Subcutaneous abdominal adipose tissue (tissue), 5 donors: ENCODE results near the gene IL1RAP.

Experiments
- H3K27ac ChIP-seq: one replicate; pipeline ENCODE4 v1.7.0; 2013; ENCODE audit warnings: low read depth, mild to moderate bottlenecking, inconsistent platforms, low read length, moderate library complexity
- H3K27me3 ChIP-seq, 5 donors: one replicate each; pipeline ENCODE4 v1.7.0; 2013; ENCODE audit warnings: low read length in 5 of 5, inconsistent platforms in 1 of 5; ENCODE audit not compliant: control insufficient read depth in 5 of 5, insufficient read depth in 4 of 5
- H3K36me3 ChIP-seq, 5 donors: one replicate each; pipeline ENCODE4 v1.7.0; 2013; ENCODE audit warnings: low read length in 5 of 5; ENCODE audit not compliant: control insufficient read depth in 5 of 5, insufficient read depth in 5 of 5
- H3K4me1 ChIP-seq, 5 donors: one replicate each; pipeline ENCODE4 v1.7.0; 2013; ENCODE audit warnings: low read length in 5 of 5, mild to moderate bottlenecking in 3 of 5, moderate library complexity in 1 of 5; ENCODE audit not compliant: control insufficient read depth in 5 of 5, insufficient read depth in 5 of 5
- H3K4me3 ChIP-seq, 5 donors: one replicate each; pipeline ENCODE4 v1.7.0; 2013; ENCODE audit warnings: low read length in 5 of 5, low read depth in 1 of 5
- H3K9ac ChIP-seq, 5 donors: one replicate each; pipeline ENCODE4 v1.7.0; 2013; ENCODE audit warnings: low read length in 5 of 5, mild to moderate bottlenecking in 4 of 5, moderate library complexity in 3 of 5
- H3K9me3 ChIP-seq, 5 donors: one replicate each; pipeline ENCODE4 v1.7.0; 2013; ENCODE audit warnings: low read length in 5 of 5; ENCODE audit not compliant: control insufficient read depth in 5 of 5
- donor health status: healthy.
- donor health status: healthy.
- donor health status: healthy.
- donor health status: healthy.
- donor health status: healthy.

The IL1RAP gene

GRCh38 chr3:190524942-190525341 lies 11.1 kb downstream of the IL1RAP start:
- no peak overlapping the region for H3K9ac ChIP-seq
- peaks cover 3 to 11% (median 9%) of the 10 kb centered on the region in 5 donors for H3K4me1 ChIP-seq
- H3K9me3 ChIP-seq = peaks cover 0 to 3% (median 0%) of the 10 kb centered on the region in 5 donors
- no peaks in the 10 kb centered on the region for H3K27me3 ChIP-seq
- no peaks in the 10 kb centered on the region for H3K36me3 ChIP-seq
- H3K4me3 ChIP-seq = no peak overlapping the region
- H3K27ac ChIP-seq = no peak overlapping the region

GRCh38 chr3:190525634-190526033 lies 11.7 kb downstream of the IL1RAP start:
- Histone ChIP-seq H3K27ac (no peak overlapping the region), H3K4me1 (peaks cover 3 to 11% (median 9%) of the 10 kb centered on the region in 5 donors), H3K36me3 (no peaks in the 10 kb centered on the region), H3K4me3 (no peak overlapping the region), H3K27me3 (no peaks in the 10 kb centered on the region), H3K9ac (no peak overlapping the region), H3K9me3 (peaks cover 0 to 3% (median 0%) of the 10 kb centered on the region in 5 donors)

- peaks cover 0 to 3% (median 0%) of the 10 kb centered on the region in 5 donors for H3K9me3 ChIP-seq
- peak overlapping the region in 1 of 5 donors; percentile 5 for H3K4me3 ChIP-seq
- no peak overlapping the region for H3K27ac ChIP-seq
- peaks cover 3 to 11% (median 9%) of the 10 kb centered on the region in 5 donors for H3K4me1 ChIP-seq
- no peaks in the 10 kb centered on the region for H3K36me3 ChIP-seq
- H3K9ac ChIP-seq = no peak overlapping the region
- H3K27me3 ChIP-seq = no peaks in the 10 kb centered on the region
These were observed 13.2 kb downstream of the IL1RAP start for GRCh38 chr3:190526787-190527762.

DNA sequence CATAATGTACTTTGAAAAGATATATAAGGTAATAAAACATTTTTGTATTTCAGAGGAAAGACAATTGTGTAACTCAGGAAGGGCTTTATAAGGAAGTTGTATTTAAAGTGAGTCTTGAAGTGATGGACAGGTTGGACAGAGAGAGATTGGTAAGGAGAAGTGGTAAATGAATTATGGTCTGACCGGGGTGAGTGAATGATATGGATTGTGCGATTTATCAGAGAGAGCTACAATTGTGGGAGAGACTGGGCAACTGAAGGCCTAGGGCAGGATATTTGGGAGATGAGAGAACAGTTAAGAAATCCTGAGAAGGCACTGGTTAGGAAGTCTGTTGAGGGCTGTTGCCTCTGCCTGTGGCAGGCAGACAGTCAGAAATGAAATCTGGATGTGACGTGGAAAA lies 14.8 kb downstream of the IL1RAP start:
- Histone ChIP-seq H3K36me3 (no peaks in the 10 kb centered on the region), H3K9ac (no peak overlapping the region), H3K27ac (no peak overlapping the region), H3K9me3 (no peaks in the 10 kb centered on the region), H3K4me1 (peaks cover 3 to 26% (median 23%) of the 10 kb centered on the region in 5 donors), H3K4me3 (no peak overlapping the region), H3K27me3 (no peaks in the 10 kb centered on the region)

GRCh38 chr3:190531406-190531805 lies 17.5 kb downstream of the IL1RAP start:
- Histone ChIP-seq H3K9me3 (no peaks in the 10 kb centered on the region), H3K27me3 (no peaks in the 10 kb centered on the region), H3K4me1 (peaks cover 3 to 34% (median 29%) of the 10 kb centered on the region in 5 donors), H3K9ac (no peak overlapping the region), H3K36me3 (no peaks in the 10 kb centered on the region), H3K27ac (no peak overlapping the region), H3K4me3 (no peak overlapping the region)

DNA sequence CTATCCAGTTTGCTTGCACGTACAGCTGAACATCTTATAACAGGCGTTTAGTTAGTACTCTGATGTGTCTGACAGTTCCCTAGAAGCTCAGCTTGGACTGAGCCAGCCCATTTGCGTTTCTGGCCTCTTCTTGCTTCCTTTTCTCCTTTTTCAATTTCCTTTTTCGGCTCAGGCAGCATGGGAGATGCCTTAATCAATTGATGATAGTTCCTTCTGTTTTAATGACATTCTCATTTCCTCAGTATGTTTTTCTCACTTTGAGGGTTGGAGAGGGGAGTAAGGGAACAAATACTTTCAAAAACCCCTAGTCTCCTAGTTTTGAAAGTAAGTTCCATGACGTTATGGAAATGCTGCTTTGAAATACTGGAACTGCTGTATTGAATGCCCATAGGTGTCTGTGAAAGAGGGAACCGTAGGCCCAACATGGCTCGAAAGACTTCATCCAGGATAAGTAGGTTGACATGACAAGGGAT lies 18.9 kb downstream of the IL1RAP start:
- H3K4me1 ChIP-seq = peaks cover 0 to 29% (median 22%) of the 10 kb centered on the region in 5 donors
- H3K36me3 ChIP-seq = no peaks in the 10 kb centered on the region
- no peaks in the 10 kb centered on the region for H3K27me3 ChIP-seq
- H3K4me3 ChIP-seq = peak overlapping the region in 1 of 5 donors; percentile 12
- no peaks in the 10 kb centered on the region for H3K9me3 ChIP-seq
- H3K9ac ChIP-seq = no peak overlapping the region
- peak overlapping the region; percentile 52 for H3K27ac ChIP-seq

DNA sequence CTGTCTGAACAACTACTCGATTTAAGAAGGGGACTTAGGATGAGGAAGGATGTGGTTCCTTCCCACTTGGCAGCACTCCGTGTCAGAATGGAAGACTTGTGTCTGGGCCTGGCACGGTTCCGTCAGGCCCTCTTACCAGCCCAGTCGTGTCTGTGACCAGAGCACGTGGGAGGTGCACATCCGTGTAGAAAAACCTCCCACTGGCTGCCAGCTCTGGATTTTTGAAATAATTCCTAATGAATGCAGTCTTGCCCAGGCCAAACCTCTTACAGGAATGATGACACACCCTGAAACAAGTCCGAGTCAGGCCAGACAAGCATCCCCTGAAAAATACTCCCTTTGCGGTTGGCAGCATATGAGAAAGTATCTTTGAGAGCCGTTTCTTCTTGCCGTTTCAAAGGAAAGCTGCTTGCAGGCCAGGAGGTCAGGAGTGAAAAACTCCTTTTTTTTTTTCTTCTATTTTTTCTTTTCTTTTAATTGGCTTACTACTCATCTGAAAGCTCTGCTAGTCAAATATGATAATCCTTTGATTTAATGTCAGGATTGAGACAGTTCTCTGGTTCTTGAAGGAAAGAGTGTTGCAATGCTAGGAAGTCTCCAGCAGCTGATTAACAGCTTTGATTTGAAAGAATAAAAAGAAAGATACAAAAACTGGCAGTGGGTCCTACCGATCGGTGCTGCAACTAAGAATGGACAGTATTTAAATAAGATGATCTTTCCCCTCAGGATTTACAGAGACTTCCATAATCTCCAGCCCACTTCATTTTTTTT lies 19.8 kb downstream of the IL1RAP start:
- peak overlapping the region in 2 of 5 donors; percentile 19 to 61 for H3K9ac ChIP-seq
- no peaks in the 10 kb centered on the region for H3K27me3 ChIP-seq
- no peaks in the 10 kb centered on the region for H3K36me3 ChIP-seq
- H3K9me3 ChIP-seq = no peaks in the 10 kb centered on the region
- H3K4me1 ChIP-seq = peaks cover 0 to 29% (median 22%) of the 10 kb centered on the region in 5 donors
- H3K4me3 ChIP-seq = peak overlapping the region in 1 of 5 donors; percentile 12
- peak overlapping the region; percentile 52 for H3K27ac ChIP-seq

- Histone ChIP-seq H3K36me3 (no peaks in the 10 kb centered on the region), H3K9ac (peak overlapping the region in 3 of 5 donors; percentile 13 to 61 (median 51)), H3K4me3 (no peak overlapping the region), H3K27me3 (no peaks in the 10 kb centered on the region), H3K27ac (peak overlapping the region; percentile 52), H3K4me1 (peaks cover 0 to 29% (median 22%) of the 10 kb centered on the region in 5 donors), H3K9me3 (no peaks in the 10 kb centered on the region)
These were observed 20.5 kb downstream of the IL1RAP start for GRCh38 chr3:190534386-190534785.

- Histone ChIP-seq H3K36me3 (no peaks in the 10 kb centered on the region), H3K27me3 (no peaks in the 10 kb centered on the region), H3K27ac (no peak overlapping the region), H3K9me3 (no peaks in the 10 kb centered on the region), H3K9ac (no peak overlapping the region), H3K4me1 (peaks cover 0 to 29% (median 22%) of the 10 kb centered on the region in 5 donors), H3K4me3 (no peak overlapping the region)
These were observed 21.1 kb downstream of the IL1RAP start for GRCh38 chr3:190534986-190535385.
